ENCODE results near the gene UMAD1. TPM values are rescaled to one million over a fixed set of nuclear protein-coding genes. Genes with fewer than 3 reads are reported as not detected.

The UMAD1 gene
- total RNA-seq, 1 donor from 2014 or later: 6.9 TPM

DNA sequence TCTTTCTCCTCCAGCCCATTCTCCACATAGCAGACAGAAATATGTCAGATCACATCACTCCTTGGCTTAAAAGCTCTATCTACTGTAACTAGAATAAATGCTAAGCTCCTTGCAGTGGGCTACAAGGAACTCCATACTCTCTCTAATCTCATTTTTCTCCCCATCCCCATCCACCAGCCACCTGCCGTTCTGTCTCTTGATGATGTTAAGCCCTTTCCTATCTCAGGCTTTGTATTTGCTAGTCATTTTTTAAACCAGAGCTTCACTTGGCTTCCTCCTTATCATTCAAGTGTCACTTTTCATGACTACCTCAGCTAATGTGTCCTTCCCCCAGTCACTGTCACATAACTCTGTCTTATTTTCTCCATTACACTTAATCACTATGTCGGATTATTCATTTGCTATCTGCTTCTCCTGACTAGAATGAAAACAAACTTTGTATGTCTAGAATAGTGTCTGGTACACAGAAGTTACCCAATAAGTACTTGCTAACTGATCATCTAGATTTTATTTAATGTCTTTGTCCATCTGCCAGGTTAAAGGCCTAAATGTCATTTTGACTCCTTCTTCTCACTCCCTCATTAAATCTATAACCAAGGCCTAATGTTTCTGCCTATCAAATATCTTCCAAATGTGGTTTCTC, 165.1 kb downstream of the UMAD1 start:
- DNase-seq (ENCODE audit: extremely low spot score in 2 of 2): no peak
- H3K4me1 ChIP-seq: no peaks in the 10 kb centered on the region
- no peaks in the 10 kb centered on the region for H3K27me3 ChIP-seq
- H3K9me3 ChIP-seq: no peaks in the 10 kb centered on the region
- no peak overlapping the region for H3K27ac ChIP-seq
- intact Hi-C loops (cut with DNase I): no loop called here
- no peak overlapping the region for H3K4me3 ChIP-seq
- no peak for TF ChIP-seq POLR2AphosphoS5 (IDR thresholded peaks at IDR 0.05; ENCODE audit: insufficient read depth in 1 of 2, low read depth in 1 of 2)
- TF ChIP-seq, protein P1, sequence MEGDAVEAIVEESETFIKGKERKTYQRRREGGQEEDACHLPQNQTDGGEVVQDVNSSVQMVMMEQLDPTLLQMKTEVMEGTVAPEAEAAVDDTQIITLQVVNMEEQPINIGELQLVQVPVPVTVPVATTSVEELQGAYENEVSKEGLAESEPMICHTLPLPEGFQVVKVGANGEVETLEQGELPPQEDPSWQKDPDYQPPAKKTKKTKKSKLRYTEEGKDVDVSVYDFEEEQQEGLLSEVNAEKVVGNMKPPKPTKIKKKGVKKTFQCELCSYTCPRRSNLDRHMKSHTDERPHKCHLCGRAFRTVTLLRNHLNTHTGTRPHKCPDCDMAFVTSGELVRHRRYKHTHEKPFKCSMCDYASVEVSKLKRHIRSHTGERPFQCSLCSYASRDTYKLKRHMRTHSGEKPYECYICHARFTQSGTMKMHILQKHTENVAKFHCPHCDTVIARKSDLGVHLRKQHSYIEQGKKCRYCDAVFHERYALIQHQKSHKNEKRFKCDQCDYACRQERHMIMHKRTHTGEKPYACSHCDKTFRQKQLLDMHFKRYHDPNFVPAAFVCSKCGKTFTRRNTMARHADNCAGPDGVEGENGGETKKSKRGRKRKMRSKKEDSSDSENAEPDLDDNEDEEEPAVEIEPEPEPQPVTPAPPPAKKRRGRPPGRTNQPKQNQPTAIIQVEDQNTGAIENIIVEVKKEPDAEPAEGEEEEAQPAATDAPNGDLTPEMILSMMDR (IDR thresholded peaks at IDR 0.05): no peak
- TF ChIP-seq POLR2A (IDR thresholded peaks at IDR 0.05): no peak
- H3K36me3 ChIP-seq: no peaks in the 10 kb centered on the region

DNA sequence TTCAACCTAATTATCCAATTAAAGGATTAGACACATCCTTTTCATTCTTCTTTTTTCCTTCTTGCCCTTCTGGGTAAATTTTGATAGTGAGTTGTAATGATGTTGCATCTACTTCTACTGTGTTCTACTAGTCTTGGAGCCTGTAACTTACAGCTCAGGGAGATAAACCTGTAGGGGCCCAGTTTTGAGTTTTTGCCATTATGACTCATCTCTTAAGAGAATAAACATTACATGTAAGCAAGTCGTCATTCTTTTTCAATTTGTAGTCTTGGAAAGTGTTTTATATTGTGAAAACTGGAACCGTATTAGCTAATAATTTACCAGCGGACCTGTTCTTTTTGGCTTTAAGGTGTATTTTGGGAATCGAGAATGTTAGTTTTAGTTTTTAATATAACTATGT, 167.6 kb downstream of the UMAD1 start:
- H3K4me3 ChIP-seq: no peak overlapping the region
- TF ChIP-seq, protein P1 (IDR thresholded peaks at IDR 0.05): no peak
- TF ChIP-seq POLR2A (IDR thresholded peaks at IDR 0.05) (no peak), POLR2AphosphoS5 (IDR thresholded peaks at IDR 0.05; ENCODE audit: insufficient read depth in 1 of 2, low read depth in 1 of 2) (no peak)
- H3K27ac ChIP-seq: no peak overlapping the region
- no peaks in the 10 kb centered on the region for H3K9me3 ChIP-seq
- H3K36me3 ChIP-seq: no peaks in the 10 kb centered on the region
- H3K4me1 ChIP-seq: no peaks in the 10 kb centered on the region
- no peaks in the 10 kb centered on the region for H3K27me3 ChIP-seq
- no peak for DNase-seq (ENCODE audit: extremely low spot score in 2 of 2)
- intact Hi-C loops (cut with DNase I): no loop called here

GRCh38 chr7:7808626-7809025, 168.1 kb downstream of the UMAD1 start:
- Histone ChIP-seq H3K36me3 (no peaks in the 10 kb centered on the region), H3K27me3 (no peaks in the 10 kb centered on the region), H3K9me3 (no peaks in the 10 kb centered on the region), H3K4me1 (no peaks in the 10 kb centered on the region), H3K4me3 (no peak overlapping the region), H3K27ac (no peak overlapping the region)
- DNase-seq (ENCODE audit: extremely low spot score in 2 of 2): no peak
- intact Hi-C loops (cut with DNase I): no loop called here
- TF ChIP-seq POLR2AphosphoS5 (IDR thresholded peaks at IDR 0.05; ENCODE audit: insufficient read depth in 1 of 2, low read depth in 1 of 2) (no peak), POLR2A (IDR thresholded peaks at IDR 0.05) (no peak)
- TF ChIP-seq, protein P1 (IDR thresholded peaks at IDR 0.05): no peak

GRCh38 chr7:7810380-7810779, 169.8 kb downstream of the UMAD1 start:
- no peak overlapping the region for H3K4me3 ChIP-seq
- no peaks in the 10 kb centered on the region for H3K9me3 ChIP-seq
- TF ChIP-seq, protein P1 (IDR thresholded peaks at IDR 0.05): no peak
- no peak for TF ChIP-seq POLR2AphosphoS5 (IDR thresholded peaks at IDR 0.05; ENCODE audit: insufficient read depth in 1 of 2, low read depth in 1 of 2)
- TF ChIP-seq POLR2A (IDR thresholded peaks at IDR 0.05): no peak
- no peaks in the 10 kb centered on the region for H3K4me1 ChIP-seq
- intact Hi-C loops (cut with DNase I): no loop called here
- no peaks in the 10 kb centered on the region for H3K36me3 ChIP-seq
- H3K27me3 ChIP-seq: no peaks in the 10 kb centered on the region
- no peak for DNase-seq (ENCODE audit: extremely low spot score in 2 of 2)
- no peak overlapping the region for H3K27ac ChIP-seq

DNA sequence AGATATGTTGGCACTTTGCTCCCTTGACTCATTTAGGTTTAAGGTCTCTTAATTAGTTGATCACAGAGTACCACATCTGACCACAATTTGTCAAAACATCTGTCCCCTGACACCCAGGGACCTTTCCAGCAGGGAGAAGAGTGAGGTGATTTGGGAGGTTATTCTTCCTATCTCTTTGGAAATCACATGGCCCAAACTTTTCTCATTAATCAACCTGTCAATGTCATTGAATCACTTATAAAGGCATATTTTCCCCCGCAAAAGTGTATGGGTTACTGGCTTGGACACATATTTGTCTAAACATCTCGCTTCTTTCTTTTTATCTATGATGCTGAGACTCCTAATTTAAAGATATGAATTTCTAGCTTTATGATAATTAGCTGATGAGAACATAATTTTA, 170.3 kb downstream of the UMAD1 start:
- TF ChIP-seq POLR2A (IDR thresholded peaks at IDR 0.05): no peak
- no peaks in the 10 kb centered on the region for H3K9me3 ChIP-seq
- H3K36me3 ChIP-seq: no peaks in the 10 kb centered on the region
- no peak for DNase-seq (ENCODE audit: extremely low spot score in 2 of 2)
- intact Hi-C loops (cut with DNase I): no loop called here
- H3K27ac ChIP-seq: no peak overlapping the region
- no peaks in the 10 kb centered on the region for H3K27me3 ChIP-seq
- no peaks in the 10 kb centered on the region for H3K4me1 ChIP-seq
- H3K4me3 ChIP-seq: no peak overlapping the region

Data from vagina (tissue), 2 donors.